IMR-90 (cell line): Measurements from ENCODE around the gene PITPNC1. TPM values are rescaled to one million over a fixed set of nuclear protein-coding genes. Genes with fewer than 3 reads are reported as not detected.
A peak's percentile ranks its signal among the peaks of the same experiment; 100 is the strongest.

Experiments
- ATAC-seq: fragments of 200-7000 bp; cut with Tn5 transposase; 2 replicates; pipeline ENCODE4 v1.9.1; 2020; ENCODE audit warnings: low read depth, mild to moderate bottlenecking, moderate library complexity
- BruUV-seq: library from RNA; stranded (reverse); fragments of 400-500 nt; replicated peaks from 2 replicates; lab custom pipeline; 2021; lab: Mats Ljungman, UMichigan
- CTCF ChIA-PET: fragments of 300-600 bp; formaldehyde crosslinking; extraction: SDS; loops from one replicate; lab custom pipeline; 2021; ENCODE audit warnings: antibody characterized with exemption; lab: Yijun Ruan, JAX
- POLR2A ChIA-PET: fragments of 300-600 bp; sonication (Branson Sonifier 250); formaldehyde crosslinking; loops from one replicate; lab custom pipeline; 2022; ENCODE audit warnings: antibody characterized with exemption; ENCODE audit not compliant: unreplicated experiment; lab: Charles Lee
- DNase-seq: peaks from one replicate; pipeline ENCODE4 v3.0.0; 2013
- H2AFZ ChIP-seq: replicated peaks from 2 replicates; pipeline ENCODE3; 2013; ENCODE audit warnings: low read length, mild to moderate bottlenecking; ENCODE audit not compliant: poor library complexity
- H2AK5ac ChIP-seq: 2 replicates; pipeline ENCODE4 v1.6.1; 2013; ENCODE audit warnings: low read depth, low read length, inconsistent platforms
- H2AK9ac ChIP-seq: replicated peaks from 2 replicates; pipeline ENCODE3; 2013; ENCODE audit warnings: mild to moderate bottlenecking, low read depth, low read length, moderate library complexity; ENCODE audit not compliant: poor library complexity
- H2BK120ac ChIP-seq: 2 replicates; pipeline ENCODE4 v1.6.1; 2013; ENCODE audit warnings: low read depth, low read length, inconsistent platforms
- H2BK15ac ChIP-seq: 3 replicates; pipeline ENCODE4 v1.6.1; 2013; ENCODE audit warnings: low read depth, low read length, inconsistent platforms
- H2BK20ac ChIP-seq: 2 replicates; pipeline ENCODE4 v1.6.1; 2013; ENCODE audit warnings: low read depth, mild to moderate bottlenecking, inconsistent platforms, low read length, moderate library complexity
- H2BK5ac ChIP-seq: 2 replicates; pipeline ENCODE4 v1.6.1; 2013; ENCODE audit warnings: mild to moderate bottlenecking, low read depth, low read length, inconsistent platforms; ENCODE audit not compliant: poor library complexity, severe bottlenecking
- H3K14ac ChIP-seq: replicated peaks from 2 replicates; pipeline ENCODE4 v1.6.1; 2013; ENCODE audit warnings: low read depth, low read length, inconsistent platforms
- H3K18ac ChIP-seq: 2 replicates; pipeline ENCODE4 v1.6.1; 2013; ENCODE audit warnings: low read depth, low read length, control low read depth
- H3K23ac ChIP-seq: 2 replicates; pipeline ENCODE4 v1.6.1; 2013; ENCODE audit warnings: low read depth, low read length, inconsistent platforms
- H3K27ac ChIP-seq: 2 replicates; pipeline ENCODE4 v1.5.1; 2013; ENCODE audit warnings: mild to moderate bottlenecking, control low read depth, low read length; ENCODE audit not compliant: insufficient read depth
- H3K27me3 ChIP-seq: 2 replicates; pipeline ENCODE4 v1.6.1; 2013; ENCODE audit warnings: low read length; ENCODE audit not compliant: control insufficient read depth, insufficient read depth
- H3K36me3 ChIP-seq: 2 replicates; pipeline ENCODE4 v1.6.1; 2013; ENCODE audit warnings: low read length, mixed read lengths; ENCODE audit not compliant: control insufficient read depth, insufficient read depth
- H3K4ac ChIP-seq: 2 replicates; pipeline ENCODE4 v1.6.1; 2013; ENCODE audit warnings: low read depth, low read length, inconsistent platforms
- H3K4me1 ChIP-seq: 2 replicates; pipeline ENCODE4 v1.6.1; 2013; ENCODE audit warnings: low read length, mixed read lengths; ENCODE audit not compliant: control insufficient read depth, insufficient read depth
- H3K4me2 ChIP-seq: 2 replicates; pipeline ENCODE4 v1.6.1; 2013; ENCODE audit warnings: low read depth, mild to moderate bottlenecking, control low read depth, low read length, moderate library complexity
- H3K4me3 ChIP-seq: 2 replicates; pipeline ENCODE4 v1.5.1; 2013; ENCODE audit warnings: low read depth, mild to moderate bottlenecking, control low read depth, low read length, moderate library complexity; ENCODE audit not compliant: insufficient read depth
- H3K56ac ChIP-seq: 2 replicates; pipeline ENCODE4 v1.6.1; 2013; ENCODE audit warnings: low read length, inconsistent platforms; ENCODE audit not compliant: insufficient read depth; ENCODE audit errors: extremely low read depth
- H3K79me1 ChIP-seq, 2 experiments: 2 replicates each; pipeline ENCODE4 v1.6.1; 2013; ENCODE audit warnings: low read length in 2 of 2, inconsistent platforms in 1 of 2, low read depth in 1 of 2
- H3K9ac ChIP-seq: 2 replicates; pipeline ENCODE4 v1.6.1; 2013; ENCODE audit warnings: low read depth, low read length, control low read depth
- H3K9me1 ChIP-seq: 2 replicates; pipeline ENCODE4 v1.6.1; 2013; ENCODE audit warnings: low read length, inconsistent platforms; ENCODE audit not compliant: insufficient read depth
- H3K9me3 ChIP-seq: 2 replicates; pipeline ENCODE4 v1.6.1; 2013; ENCODE audit warnings: low read length; ENCODE audit not compliant: control insufficient read depth, insufficient read depth
- H4K20me1 ChIP-seq: 2 replicates; pipeline ENCODE4 v1.6.1; 2013; ENCODE audit warnings: low read length, inconsistent platforms; ENCODE audit not compliant: insufficient read depth
- H4K5ac ChIP-seq: 2 replicates; pipeline ENCODE4 v1.6.1; 2013; ENCODE audit warnings: mild to moderate bottlenecking, low read depth, low read length, control low read depth
- H4K8ac ChIP-seq, 2 experiments: 2 replicates each; pipeline ENCODE4 v1.6.1; 2013; ENCODE audit warnings: low read depth in 2 of 2, low read length in 2 of 2, control low read depth in 1 of 2, inconsistent platforms in 1 of 2
- H4K91ac ChIP-seq: 2 replicates; pipeline ENCODE4 v1.6.1; 2013; ENCODE audit warnings: low read depth, low read length, inconsistent platforms; ENCODE audit not compliant: insufficient read depth
- BHLHE40 ChIP-seq: fragments of 150-350 bp; IDR thresholded peaks from 2 replicates; pipeline ENCODE4 v1.6.1; 2016; ENCODE audit warnings: mild to moderate bottlenecking, low read depth, low read length
- CEBPB ChIP-seq: IDR thresholded peaks from 2 replicates; pipeline ENCODE4 v1.6.1; 2012; ENCODE audit warnings: low read depth, low read length, improper control_type of control experiment
- CHD1 ChIP-seq: IDR thresholded peaks from 2 replicates; pipeline ENCODE4 v1.6.1; 2012; ENCODE audit warnings: low read depth, low read length, improper control_type of control experiment
- FOS ChIP-seq: fragments of 150-350 bp; IDR thresholded peaks from 2 replicates; pipeline ENCODE4 v1.6.1; 2016; ENCODE audit warnings: low read depth, low read length
- MAFK ChIP-seq: IDR thresholded peaks from 2 replicates; pipeline ENCODE4 v1.6.1; 2012; ENCODE audit warnings: low read depth, low read length, improper control_type of control experiment
- MAZ ChIP-seq: IDR thresholded peaks from 2 replicates; pipeline ENCODE4 v1.6.1; 2012; ENCODE audit warnings: low read depth, mild to moderate bottlenecking, low read length, improper control_type of control experiment, moderate library complexity, borderline replicate concordance
- MXI1 ChIP-seq: IDR thresholded peaks from 2 replicates; pipeline ENCODE4 v1.6.1; 2012; ENCODE audit warnings: low read depth, mild to moderate bottlenecking, low read length, moderate library complexity, borderline replicate concordance
- NFE2L2 ChIP-seq: fragments of 150-350 bp; IDR thresholded peaks from 2 replicates; pipeline ENCODE4 v1.6.1; 2016; ENCODE audit warnings: low read depth, mild to moderate bottlenecking, low read length
- POLR2A ChIP-seq: IDR thresholded peaks from 2 replicates; pipeline ENCODE4 v1.6.1; 2012; ENCODE audit warnings: mild to moderate bottlenecking, low read depth, low read length
- RAD21 ChIP-seq: IDR thresholded peaks from 2 replicates; pipeline ENCODE4 v1.6.1; 2012; ENCODE audit warnings: low read length, improper control_type of control experiment
- RCOR1 ChIP-seq: IDR thresholded peaks from 2 replicates; pipeline ENCODE4 v1.6.1; 2012; ENCODE audit warnings: mild to moderate bottlenecking, low read length, improper control_type of control experiment; ENCODE audit not compliant: insufficient replicate concordance
- RFX5 ChIP-seq: IDR thresholded peaks from 2 replicates; pipeline ENCODE4 v1.8.0; 2012; ENCODE audit warnings: low read depth, mild to moderate bottlenecking, low read length, moderate library complexity
- SMC3 ChIP-seq: fragments of 150-350 bp; IDR thresholded peaks from 2 replicates; pipeline ENCODE4 v1.6.1; 2016; ENCODE audit warnings: low read depth, mild to moderate bottlenecking, antibody characterized with exemption, low read length, moderate library complexity
- WGBS, 2 experiments: methylation state at CpG; one replicate each; pipeline versions ENCODE4 v1.1.5 to v1.1.7; 2013; ENCODE audit warnings: missing lambda C conversion rate in 2 of 2; ENCODE audit not compliant: insufficient read length in 1 of 2; ENCODE audit errors: extremely low coverage in 2 of 2; 5-methylcytosine and 5-hydroxymethylcytosine counted together
- dilution Hi-C: fragments of 300-500 bp; cut with HindIII; formaldehyde crosslinking; loops from one replicate; pipeline ENCODE4 v1.14.3; 2018; ENCODE audit warnings: low sequenced_read_pairs; ENCODE audit not compliant: unreplicated experiment
- in situ Hi-C: fragments of 300-500 bp; cut with MboI; formaldehyde crosslinking; loops from 3 replicates; pipeline ENCODE4 v1.14.3; 2019; ENCODE audit warnings: low sequenced_read_pairs, inconsistent platforms, mixed read lengths
- intact Hi-C: fragments of 100-400 bp; cut with micrococcal nuclease; formaldehyde crosslinking; loops from 2 replicates; pipeline ENCODE4 v1.10.0; 2022
- polyA plus RNA-seq, 3 experiments: library from polyadenylated mRNA; depleted of rRNA; stranded (reverse); fragments of >200 nt; gene quantifications; 2 replicates each; pipeline ENCODE4 v1.2.3, GENCODE V29; 2012; ENCODE audit warnings: low replicate concordance in 1 of 3
- total RNA-seq: library from RNA; depleted of rRNA; stranded (reverse); fragments of >200 nt; gene quantifications from 2 replicates; pipeline ENCODE4 v1.2.3, GENCODE V29; 2012
- TF ChIP-seq, protein P1 (sequence below): fragments of 150-350 bp; IDR thresholded peaks from 2 replicates; pipeline ENCODE4 v1.6.1; 2016; ENCODE audit warnings: low read depth, mild to moderate bottlenecking, low read length, moderate library complexity, borderline replicate concordance
- TF ChIP-seq, protein P2 (sequence below): fragments of 150-350 bp; IDR thresholded peaks from 2 replicates; pipeline ENCODE4 v1.6.1; 2017; ENCODE audit warnings: mild to moderate bottlenecking, antibody characterized with exemption, low read length, low read depth

The PITPNC1 gene
- total and polyA plus RNA-seq, 2 of the 4 experiments (the other 2 are of a cell fraction) = 4.1 TPM

DNA sequence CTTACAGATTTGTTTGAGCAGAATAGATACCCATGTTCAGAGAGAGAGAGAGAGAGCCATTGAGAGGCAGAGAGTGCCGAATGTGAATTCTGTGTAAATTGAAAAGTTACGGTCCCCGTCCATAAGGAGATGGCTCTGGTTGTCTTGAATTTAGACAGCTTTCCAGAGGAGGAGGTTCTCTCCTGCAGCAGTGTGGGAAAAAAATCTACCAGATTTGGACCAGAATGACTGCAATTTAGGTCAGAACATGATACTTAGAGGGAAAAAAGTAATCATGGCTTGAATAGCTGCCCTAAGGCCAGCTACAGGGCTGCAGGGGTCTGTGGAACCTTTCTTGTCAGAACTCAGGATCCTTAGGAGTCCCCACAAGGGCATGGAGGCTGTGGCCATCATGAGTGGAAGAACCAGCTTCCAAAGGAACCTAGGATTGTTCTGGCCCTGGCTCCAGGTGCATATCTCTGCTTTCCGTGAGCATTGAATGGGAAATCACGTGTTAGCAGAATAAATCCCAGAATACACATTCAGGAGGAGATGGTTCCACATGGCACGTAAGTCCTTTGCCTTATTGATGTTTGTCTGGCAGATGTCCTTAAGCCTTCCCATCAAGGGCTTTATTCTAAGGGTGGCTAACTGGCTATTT lies 13.0 kb downstream of the PITPNC1 start:
- in situ Hi-C loops (no loop called here), intact Hi-C loops (no loop called here), dilution Hi-C loops (no loop called here)
- no TSS peak for BruUV-seq
- H3K36me3 ChIP-seq = no peaks in the 10 kb centered on the region
- ATAC-seq = no peak
- H3K79me1 ChIP-seq = peaks cover 10 to 38% of the 10 kb centered on the region in 2 experiments
- DNase-seq = peak; percentile 21
- peaks cover 10% of the 10 kb centered on the region; the same call in 1 of the 2 replicates for H4K20me1 ChIP-seq
- H3K9ac ChIP-seq = no peak overlapping the region
- WGBS, 2 experiments = 100% methylated on average over 3 of the region's 6 CpGs; no CpG with 5 or more reads in 1 of the 2 experiments
- H3K4me1 ChIP-seq = peaks cover 7% of the 10 kb centered on the region
- H3K27ac ChIP-seq = no peak overlapping the region; the same call in 1 of the 2 replicates
- peak overlapping the region; percentile 89 for H3K4me2 ChIP-seq
- H3K56ac ChIP-seq = no peak overlapping the region; the same call in 1 of the 2 replicates
- peaks cover 9% of the 10 kb centered on the region for H3K9me1 ChIP-seq
- no peaks in the 10 kb centered on the region for H3K9me3 ChIP-seq
- H2AFZ ChIP-seq = no peak overlapping the region
- ChIA-PET CTCF (interaction anchor here (1.2 to 1.5 kb wide), 2 partner anchors 11 to 86 kb away, joined by 4 to 5 read pairs; no protein-coding TSS in a partner anchor), POLR2A (no interaction called here)
- peak overlapping the region; percentile 53 for H2BK5ac ChIP-seq
- no peak overlapping the region for H3K14ac ChIP-seq
- H4K8ac ChIP-seq = peak overlapping the region; percentile 14 to 54; a peak in 2 of 4 replicates
- H3K27me3 ChIP-seq = no peaks in the 10 kb centered on the region
- peak overlapping the region; percentile 48 for H2AK9ac ChIP-seq
- peak overlapping the region; percentile 65 for H2BK120ac ChIP-seq
- H3K4me3 ChIP-seq = no peak overlapping the region
- H2BK15ac ChIP-seq = peak overlapping the region; percentile 85; the same call in 2 of the 3 replicates
- H3K18ac ChIP-seq = no peak overlapping the region
- peak overlapping the region; percentile 91 for H2AK5ac ChIP-seq
- peak overlapping the region; percentile 68; the same call in 1 of the 2 replicates for H4K91ac ChIP-seq
- H4K5ac ChIP-seq = no peak overlapping the region
- H3K23ac ChIP-seq = peak overlapping the region; percentile 64; the same call in 1 of the 2 replicates
- peak overlapping the region; percentile 71 for H2BK20ac ChIP-seq
- H3K4ac ChIP-seq = peak overlapping the region; percentile 63; the same call in 1 of the 2 replicates
- no peak for TF ChIP-seq NFE2L2
- no peak for TF ChIP-seq RFX5
- TF ChIP-seq RCOR1 = no peak
- TF ChIP-seq BHLHE40 = no peak
- TF ChIP-seq CHD1 = no peak
- TF ChIP-seq MXI1 = no peak
- no peak for TF ChIP-seq RAD21
- TF ChIP-seq SMC3 = no peak
- no peak for TF ChIP-seq POLR2A
- TF ChIP-seq MAZ = no peak
- no peak for TF ChIP-seq CEBPB
- TF ChIP-seq, protein P1, sequence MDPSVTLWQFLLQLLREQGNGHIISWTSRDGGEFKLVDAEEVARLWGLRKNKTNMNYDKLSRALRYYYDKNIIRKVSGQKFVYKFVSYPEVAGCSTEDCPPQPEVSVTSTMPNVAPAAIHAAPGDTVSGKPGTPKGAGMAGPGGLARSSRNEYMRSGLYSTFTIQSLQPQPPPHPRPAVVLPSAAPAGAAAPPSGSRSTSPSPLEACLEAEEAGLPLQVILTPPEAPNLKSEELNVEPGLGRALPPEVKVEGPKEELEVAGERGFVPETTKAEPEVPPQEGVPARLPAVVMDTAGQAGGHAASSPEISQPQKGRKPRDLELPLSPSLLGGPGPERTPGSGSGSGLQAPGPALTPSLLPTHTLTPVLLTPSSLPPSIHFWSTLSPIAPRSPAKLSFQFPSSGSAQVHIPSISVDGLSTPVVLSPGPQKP = no peak
- TF ChIP-seq FOS = no peak
- TF ChIP-seq, protein P2, sequence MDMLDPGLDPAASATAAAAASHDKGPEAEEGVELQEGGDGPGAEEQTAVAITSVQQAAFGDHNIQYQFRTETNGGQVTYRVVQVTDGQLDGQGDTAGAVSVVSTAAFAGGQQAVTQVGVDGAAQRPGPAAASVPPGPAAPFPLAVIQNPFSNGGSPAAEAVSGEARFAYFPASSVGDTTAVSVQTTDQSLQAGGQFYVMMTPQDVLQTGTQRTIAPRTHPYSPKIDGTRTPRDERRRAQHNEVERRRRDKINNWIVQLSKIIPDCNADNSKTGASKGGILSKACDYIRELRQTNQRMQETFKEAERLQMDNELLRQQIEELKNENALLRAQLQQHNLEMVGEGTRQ = no peak
- TF ChIP-seq MAFK = no peak
